ENCODE measurements around the gene KSR1.

Gene KSR1

DNA sequence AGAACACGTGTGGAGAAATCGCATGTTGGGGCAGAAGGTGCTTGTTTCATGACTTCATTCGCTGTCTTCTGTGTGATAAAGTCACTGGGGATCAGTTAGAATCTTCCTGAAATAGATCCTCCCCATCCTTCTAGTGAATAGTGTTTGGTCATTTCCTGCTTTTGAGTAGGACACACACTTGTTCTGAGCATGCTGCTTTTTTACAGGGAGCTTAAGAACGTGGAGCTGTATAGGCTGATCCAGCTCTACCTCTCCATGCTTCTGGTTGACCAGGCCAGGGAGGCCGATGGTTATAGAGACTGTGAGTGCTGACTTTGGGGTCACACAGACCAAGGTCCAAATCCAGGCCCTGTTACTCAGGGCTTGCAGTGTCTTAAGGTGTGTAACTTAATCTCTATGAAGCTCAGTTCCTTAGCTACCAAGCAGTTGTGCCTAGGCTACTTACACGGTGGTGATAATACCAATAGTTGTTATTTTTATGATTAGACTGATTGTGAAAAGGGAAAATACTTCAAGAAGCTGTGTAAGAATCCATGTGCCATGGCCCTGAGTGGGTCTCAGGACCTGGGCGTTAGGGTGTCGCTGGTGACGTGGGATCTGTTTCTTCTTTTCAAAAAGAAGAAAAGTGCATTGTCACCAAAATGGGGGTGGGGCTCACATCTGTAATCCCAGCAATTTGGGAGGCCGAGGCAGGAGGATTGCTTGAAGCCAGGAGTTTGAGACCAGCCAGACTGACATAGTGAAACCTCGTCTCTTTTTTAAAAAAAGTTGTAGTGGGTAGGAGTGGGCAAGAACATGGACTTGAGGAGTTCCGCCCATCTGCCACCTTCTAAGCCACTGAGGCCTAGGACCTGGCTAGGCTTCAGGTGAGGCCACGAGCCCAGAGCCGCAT lies 110.7 kb downstream of the KSR1 start:
- no peak for DNase-seq (ENCODE audit: low read depth)
- no peak overlapping the region for H3K4me3 ChIP-seq (ENCODE audit: low read depth, low read length)
- TF ChIP-seq, protein P1, sequence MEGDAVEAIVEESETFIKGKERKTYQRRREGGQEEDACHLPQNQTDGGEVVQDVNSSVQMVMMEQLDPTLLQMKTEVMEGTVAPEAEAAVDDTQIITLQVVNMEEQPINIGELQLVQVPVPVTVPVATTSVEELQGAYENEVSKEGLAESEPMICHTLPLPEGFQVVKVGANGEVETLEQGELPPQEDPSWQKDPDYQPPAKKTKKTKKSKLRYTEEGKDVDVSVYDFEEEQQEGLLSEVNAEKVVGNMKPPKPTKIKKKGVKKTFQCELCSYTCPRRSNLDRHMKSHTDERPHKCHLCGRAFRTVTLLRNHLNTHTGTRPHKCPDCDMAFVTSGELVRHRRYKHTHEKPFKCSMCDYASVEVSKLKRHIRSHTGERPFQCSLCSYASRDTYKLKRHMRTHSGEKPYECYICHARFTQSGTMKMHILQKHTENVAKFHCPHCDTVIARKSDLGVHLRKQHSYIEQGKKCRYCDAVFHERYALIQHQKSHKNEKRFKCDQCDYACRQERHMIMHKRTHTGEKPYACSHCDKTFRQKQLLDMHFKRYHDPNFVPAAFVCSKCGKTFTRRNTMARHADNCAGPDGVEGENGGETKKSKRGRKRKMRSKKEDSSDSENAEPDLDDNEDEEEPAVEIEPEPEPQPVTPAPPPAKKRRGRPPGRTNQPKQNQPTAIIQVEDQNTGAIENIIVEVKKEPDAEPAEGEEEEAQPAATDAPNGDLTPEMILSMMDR (IDR thresholded peaks at IDR 0.05; ENCODE audit: control insufficient read depth, extremely low read depth, insufficient read depth), result no peak

GRCh38 chr17:27567563-27567859 lies 111.3 kb downstream of the KSR1 start:
- no peak for DNase-seq (ENCODE audit: low read depth)
- H3K4me3 ChIP-seq (ENCODE audit: low read depth, low read length), result no peak overlapping the region
- TF ChIP-seq, protein P1 (IDR thresholded peaks at IDR 0.05; ENCODE audit: control insufficient read depth, extremely low read depth, insufficient read depth), result no peak

DNA sequence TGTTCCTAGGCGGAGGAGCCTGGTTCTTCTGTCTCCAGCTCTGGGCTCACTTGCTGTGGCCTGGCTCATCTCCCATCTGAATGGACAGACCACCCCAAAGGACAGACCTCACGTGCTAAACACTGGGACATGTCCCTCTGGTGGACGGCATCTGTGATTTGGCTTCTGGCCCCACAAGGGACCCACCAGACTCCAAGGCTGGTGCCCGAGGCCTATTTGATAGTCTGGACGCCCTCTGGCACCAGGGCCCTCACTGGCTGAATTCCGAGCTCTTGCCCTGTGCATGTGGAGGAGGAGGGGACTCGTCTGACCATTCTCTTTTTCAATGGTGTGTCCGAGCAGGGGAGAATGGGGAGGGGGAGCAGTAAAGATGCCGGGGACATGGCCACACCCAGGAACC lies 112.0 kb downstream of the KSR1 start:
- no peak for DNase-seq (ENCODE audit: low read depth)
- no peak overlapping the region for H3K4me3 ChIP-seq (ENCODE audit: low read depth, low read length)
- TF ChIP-seq, protein P1 (IDR thresholded peaks at IDR 0.05; ENCODE audit: control insufficient read depth, extremely low read depth, insufficient read depth), result no peak

DNA sequence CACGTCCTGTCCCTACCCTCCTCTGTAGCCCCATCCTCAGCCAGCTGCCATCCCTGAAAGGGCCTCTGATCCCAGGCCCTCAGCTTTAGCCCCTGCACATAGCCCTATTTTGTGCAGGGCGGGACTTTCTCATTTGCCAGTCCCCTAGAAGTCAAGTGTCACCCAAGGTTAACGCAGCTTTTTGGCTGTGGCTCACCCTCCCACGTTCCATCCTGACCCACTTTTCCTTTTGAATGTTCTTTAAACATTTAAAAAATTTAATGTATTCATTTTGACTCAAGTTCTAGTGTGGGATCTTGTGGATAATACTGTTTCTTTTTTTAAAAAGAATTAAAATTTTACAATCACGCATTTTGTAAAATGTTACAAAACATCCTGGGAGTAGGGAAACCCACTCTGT lies 112.6 kb downstream of the KSR1 start:
- TF ChIP-seq, protein P1 (IDR thresholded peaks at IDR 0.05; ENCODE audit: control insufficient read depth, extremely low read depth, insufficient read depth), result no peak
- no peak for DNase-seq (ENCODE audit: low read depth)
- no peak overlapping the region for H3K4me3 ChIP-seq (ENCODE audit: low read depth, low read length)

DNA sequence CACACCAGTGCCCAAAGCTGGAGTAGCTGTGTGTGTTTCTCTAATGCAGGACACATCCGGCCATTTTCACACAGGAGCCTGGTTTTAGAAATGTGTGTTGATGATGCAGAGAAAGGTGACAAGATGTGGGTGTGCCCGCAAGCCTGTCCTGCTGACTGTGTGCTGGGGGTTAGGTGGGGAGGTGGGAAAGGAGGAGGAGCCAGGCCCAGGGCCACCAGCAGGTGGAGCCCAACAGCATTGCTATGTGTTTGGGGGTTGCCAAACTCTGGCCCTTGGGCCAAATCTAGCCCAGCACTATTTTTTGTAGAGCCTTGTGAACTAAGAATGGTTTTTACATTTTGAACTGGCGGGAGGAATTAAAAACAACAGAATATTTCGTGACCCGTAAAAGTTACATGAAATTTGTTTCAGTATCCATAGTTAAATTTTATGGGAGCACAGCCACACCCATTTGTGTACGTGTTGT lies 113.0 kb downstream of the KSR1 start:
- no peak for DNase-seq (ENCODE audit: low read depth)
- TF ChIP-seq, protein P1 (IDR thresholded peaks at IDR 0.05; ENCODE audit: control insufficient read depth, extremely low read depth, insufficient read depth), result peak; percentile 48
- no peak overlapping the region for H3K4me3 ChIP-seq (ENCODE audit: low read depth, low read length)

DNA sequence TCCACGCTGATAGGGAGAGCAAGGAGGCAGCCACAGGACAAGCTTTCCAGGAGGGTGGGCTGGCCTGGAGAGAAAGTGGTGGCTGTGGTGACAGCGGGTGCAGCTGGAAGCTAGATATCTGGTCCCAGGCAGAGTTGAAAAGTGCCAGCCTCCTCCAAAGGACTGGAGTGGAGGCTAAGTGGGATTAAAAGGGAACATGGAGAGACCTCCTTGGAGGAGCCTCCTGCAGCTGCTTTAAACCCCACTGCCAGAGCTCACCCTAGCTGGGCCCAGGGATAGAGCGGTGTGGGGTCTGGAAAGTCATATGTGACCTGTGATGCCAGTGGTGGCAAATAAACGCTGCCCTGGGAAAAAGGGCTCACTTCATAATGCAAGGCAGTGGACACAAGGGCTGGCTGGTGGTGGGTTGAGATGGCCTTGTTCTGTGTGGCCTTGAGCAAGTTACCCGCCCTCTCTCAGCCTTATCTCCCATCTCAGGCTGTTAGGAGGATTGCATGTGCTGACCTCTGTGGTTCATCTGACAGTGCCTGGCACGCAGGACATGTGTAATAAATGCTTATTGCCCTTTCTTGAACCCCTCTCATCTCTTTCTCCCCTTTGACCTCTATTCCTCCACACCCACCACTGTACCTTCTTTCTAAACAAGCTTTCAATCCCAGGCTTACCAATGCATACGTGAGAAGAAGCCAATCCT lies 113.8 kb downstream of the KSR1 start:
- TF ChIP-seq, protein P1 (IDR thresholded peaks at IDR 0.05; ENCODE audit: control insufficient read depth, extremely low read depth, insufficient read depth), result no peak
- no peak overlapping the region for H3K4me3 ChIP-seq (ENCODE audit: low read depth, low read length)
- no peak for DNase-seq (ENCODE audit: low read depth)
